HEK293T (cell line): ENCODE measurements around the gene HTR2B.

Source experiments
- BHLHE40 ChIP-seq: fragments of 450-650 bp; IDR thresholded peaks from 2 replicates; pipeline ENCODE4 v1.6.1; 2016; ENCODE audit warnings: mild to moderate bottlenecking, moderate library complexity, borderline replicate concordance
- CTBP1 ChIP-seq: fragments of 450-650 bp; IDR thresholded peaks from 2 replicates; pipeline ENCODE4 v1.6.1; 2016; ENCODE audit warnings: borderline replicate concordance
- SP1 ChIP-seq: fragments of 450-650 bp; IDR thresholded peaks from 2 replicates; pipeline ENCODE4 v1.6.1; 2017
- SUZ12 ChIP-seq: fragments of 450-650 bp; IDR thresholded peaks from 2 replicates; pipeline ENCODE4 v1.6.1; 2016; ENCODE audit warnings: mild to moderate bottlenecking
- ZNF384 ChIP-seq: fragments of 450-650 bp; IDR thresholded peaks from 2 replicates; pipeline ENCODE4 v1.6.1; 2016

DNA sequence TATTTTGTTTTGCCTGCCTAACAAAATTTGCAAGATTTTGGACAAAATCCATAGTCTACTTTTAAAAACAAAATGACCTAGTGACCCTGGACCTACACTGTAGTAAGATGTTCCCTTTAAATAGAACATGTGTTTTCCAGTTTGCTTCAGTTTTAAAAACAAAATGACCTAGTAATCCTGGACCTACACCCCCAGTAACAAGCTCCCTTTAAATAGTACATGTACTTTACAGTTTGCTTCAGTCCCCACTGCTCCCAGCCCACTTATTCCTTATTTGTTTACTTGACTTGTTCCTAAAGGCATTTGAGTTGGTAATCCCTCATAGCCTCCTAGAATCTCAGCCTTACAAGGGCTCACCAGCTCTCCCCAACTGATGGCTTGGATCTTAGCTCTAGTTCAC lies 34.5 kb upstream of the HTR2B start:
- TF ChIP-seq SP1 (no peak), ZNF384 (no peak), SUZ12 (no peak), CTBP1 (no peak), BHLHE40 (no peak)
